Spinal cord (tissue), 10 donors: ENCODE data around the gene PSME3IP1. TPM values are rescaled to one million over a fixed set of nuclear protein-coding genes. Genes with fewer than 3 reads are reported as not detected.
A peak's percentile ranks its signal among the peaks of the same experiment; 100 is the strongest.
"Not testable (repeated sequence)": the region's sequence is repeated elsewhere in the genome, so short reads cannot be mapped to it uniquely, and the experiment has no call there.

Experiments
- DNase-seq, 6 donors: peaks; one replicate each; pipeline versions ENCODE4 v3.0.0 to v3.0.0-alpha.2; 2013 to 2015; ENCODE audit warnings: low spot score in 6 of 6, low read depth in 4 of 6
- H3K27ac ChIP-seq: one replicate; pipeline ENCODE4 v1.5.1; 2013; ENCODE audit warnings: low read depth, low read length, control low read depth
- H3K27me3 ChIP-seq: one replicate; pipeline ENCODE4 v1.6.1; 2013; ENCODE audit warnings: low read length; ENCODE audit not compliant: control insufficient read depth, insufficient read depth
- H3K36me3 ChIP-seq: one replicate; pipeline ENCODE4 v1.6.1; 2013; ENCODE audit warnings: low read length; ENCODE audit not compliant: control insufficient read depth, insufficient read depth
- H3K4me1 ChIP-seq: one replicate; pipeline ENCODE4 v1.6.1; 2013; ENCODE audit warnings: low read length; ENCODE audit not compliant: control insufficient read depth, insufficient read depth
- H3K4me3 ChIP-seq: one replicate; pipeline ENCODE4 v1.5.1; 2013; ENCODE audit warnings: low read depth, low read length, control low read depth
- H3K9me3 ChIP-seq: one replicate; pipeline ENCODE4 v1.6.1; 2013; ENCODE audit warnings: low read length; ENCODE audit not compliant: control insufficient read depth, insufficient read depth
- WGBS: methylation state at CpG from one replicate; pipeline ENCODE4 v1.1.5; 2013; ENCODE audit warnings: missing lambda C conversion rate; ENCODE audit not compliant: insufficient coverage; 5-methylcytosine and 5-hydroxymethylcytosine counted together
- polyA plus RNA-seq, 2 donors: library from polyadenylated mRNA; unstranded; fragments of 120-200 nt; gene quantifications; one replicate each; pipeline ENCODE4 v1.2.1, GENCODE V29; 2013; ENCODE audit not compliant: insufficient read length in 2 of 2
- total RNA-seq, 2 donors: library from RNA; depleted of rRNA in 1 of 2; stranded (reverse); fragments of 120-200 nt in 1 of 2; fragments of >200 nt in 1 of 2; gene quantifications; one replicate each; pipeline versions ENCODE4 v1.2.3 to v1.2.4, GENCODE V29; 2013 to 2014
- donor health status: healthy.

The PSME3IP1 gene
- total and polyA plus RNA-seq, 4 donors: 70.7 to 172 (median 123) TPM

GRCh38 chr16:57188711-57189002, 2.8 kb upstream of the PSME3IP1 start:
- no peak for DNase-seq
- Histone ChIP-seq H3K27ac (no peak overlapping the region), H3K9me3 (no peaks in the 10 kb centered on the region), H3K36me3 (peaks cover 10% of the 10 kb centered on the region), H3K27me3 (no peaks in the 10 kb centered on the region), H3K4me1 (peaks cover 14% of the 10 kb centered on the region), H3K4me3 (no peak overlapping the region)
- 96% methylated on average over 7 of the region's 9 CpGs for WGBS

GRCh38 chr16:57187902-57188710, 2.3 kb upstream of the PSME3IP1 start:
- peaks cover 14% of the 10 kb centered on the region for H3K4me1 ChIP-seq
- not testable (repeated sequence) for DNase-seq, H3K36me3 ChIP-seq, H3K27me3 ChIP-seq, H3K9me3 ChIP-seq
- H3K4me3 ChIP-seq: peak overlapping the region; percentile 99
- H3K27ac ChIP-seq: peak overlapping the region; percentile 11
- 88% methylated on average over 7 of the region's 18 CpGs for WGBS

- peak in 2 of 6 donors; percentile 59 to 67 for DNase-seq
- H3K36me3 ChIP-seq: peaks cover 10% of the 10 kb centered on the region
- H3K27me3 ChIP-seq: no peaks in the 10 kb centered on the region
- peak overlapping the region; percentile 99 for H3K4me3 ChIP-seq
- H3K4me1 ChIP-seq: peaks cover 14% of the 10 kb centered on the region
- H3K27ac ChIP-seq: peak overlapping the region; percentile 99
- H3K9me3 ChIP-seq: no peaks in the 10 kb centered on the region
- WGBS: 0% methylated on average over 17 of the region's 28 CpGs
Observed at GRCh38 chr16:57186872-57187854, 1.3 kb upstream of the PSME3IP1 start.

- peak in 1 of 6 donors; percentile 84 for DNase-seq
- peaks cover 10% of the 10 kb centered on the region for H3K36me3 ChIP-seq
- H3K4me3 ChIP-seq: peak overlapping the region; percentile 99
- peak overlapping the region; percentile 95 for H3K27ac ChIP-seq
- H3K27me3 ChIP-seq: no peaks in the 10 kb centered on the region
- H3K9me3 ChIP-seq: no peaks in the 10 kb centered on the region
- WGBS: under 1% methylated on average over 20 of the region's 37 CpGs
- H3K4me1 ChIP-seq: peaks cover 14% of the 10 kb centered on the region
Observed at GRCh38 chr16:57185446-57185944, 344 bp downstream of the PSME3IP1 start.

- H3K27ac ChIP-seq: peak overlapping the region; percentile 95
- no peaks in the 10 kb centered on the region for H3K27me3 ChIP-seq
- DNase-seq: peak in 1 of 6 donors; percentile 79
- peak overlapping the region; percentile 99 for H3K4me3 ChIP-seq
- peaks cover 12% of the 10 kb centered on the region for H3K4me1 ChIP-seq
- WGBS: 16% methylated on average over 15 of the region's 15 CpGs
- H3K9me3 ChIP-seq: no peaks in the 10 kb centered on the region
- H3K36me3 ChIP-seq: peaks cover 8% of the 10 kb centered on the region
Observed at GRCh38 chr16:57184887-57185445, 873 bp downstream of the PSME3IP1 start.

- no peak overlapping the region for H3K4me3 ChIP-seq
- H3K27me3 ChIP-seq: no peaks in the 10 kb centered on the region
- peaks cover 4% of the 10 kb centered on the region for H3K36me3 ChIP-seq
- no peak overlapping the region for H3K27ac ChIP-seq
- no peaks in the 10 kb centered on the region for H3K9me3 ChIP-seq
- peaks cover 11% of the 10 kb centered on the region for H3K4me1 ChIP-seq
- DNase-seq: no peak
- WGBS: no CpG with 5 or more reads among the region's 4 CpGs
Observed at GRCh38 chr16:57184113-57184512, 1.7 kb downstream of the PSME3IP1 start.

- Histone ChIP-seq H3K27me3 (no peaks in the 10 kb centered on the region), H3K36me3 (no peaks in the 10 kb centered on the region), H3K4me3 (no peak overlapping the region), H3K9me3 (no peaks in the 10 kb centered on the region), H3K27ac (peak overlapping the region; percentile 78), H3K4me1 (no peaks in the 10 kb centered on the region)
- 48% methylated on average over 3 of the region's 3 CpGs for WGBS
- peak in 1 of 6 donors; percentile 28 for DNase-seq
Observed at GRCh38 chr16:57179215-57179828, 6.5 kb downstream of the PSME3IP1 start.

GRCh38 chr16:57178793-57179212, 7.0 kb downstream of the PSME3IP1 start:
- no peak for DNase-seq
- 80% methylated on average over 1 of the region's 4 CpGs for WGBS
- no peaks in the 10 kb centered on the region for H3K4me1 ChIP-seq
- H3K9me3 ChIP-seq: no peaks in the 10 kb centered on the region
- no peak overlapping the region for H3K4me3 ChIP-seq
- H3K36me3 ChIP-seq: no peaks in the 10 kb centered on the region
- H3K27ac ChIP-seq: peak overlapping the region; percentile 78
- H3K27me3 ChIP-seq: no peaks in the 10 kb centered on the region

- no peaks in the 10 kb centered on the region for H3K4me1 ChIP-seq
- H3K36me3 ChIP-seq: peaks cover 3% of the 10 kb centered on the region
- no CpG with 5 or more reads among the region's 3 CpGs for WGBS
- no peaks in the 10 kb centered on the region for H3K9me3 ChIP-seq
- no peaks in the 10 kb centered on the region for H3K27me3 ChIP-seq
- DNase-seq: peak in 2 of 6 donors; percentile 55 to 63
- no peak overlapping the region for H3K4me3 ChIP-seq
- H3K27ac ChIP-seq: peak overlapping the region; percentile 78
Observed at GRCh38 chr16:57178196-57178595, 7.6 kb downstream of the PSME3IP1 start.
